Dermis microvascular lymphatic vessel endothelial cell (primary cell): ENCODE measurements around the gene ABRAXAS1. TPM values are rescaled to one million over a fixed set of nuclear protein-coding genes. Genes with fewer than 3 reads are reported as not detected.
A peak's percentile ranks its signal among the peaks of the same experiment; 100 is the strongest.
"Not testable (repeated sequence)": the region's sequence is repeated elsewhere in the genome, so short reads cannot be mapped to it uniquely, and the experiment has no call there.

Experiments
- DNase-seq, 2 donors: peaks; one replicate each; pipeline versions ENCODE4 v3.0.0 to v3.0.0-alpha.2; 2010; ENCODE audit warnings: low read depth in 2 of 2
- total RNA-seq: library from RNA; depleted of rRNA; stranded (reverse); fragments of >200 nt; gene quantifications from 2 replicates; pipeline ENCODE4 v1.2.1, GENCODE V29; 2014

The ABRAXAS1 gene
- total RNA-seq, result 15.5 and 16.6 TPM in 2 replicates

GRCh38 chr4:83484500-83485461 is at the start of gene ABRAXAS1:
Gene ABRAXAS1, minus strand, starts transcription at chr4:83485100. Its CDS starts 28 bp downstream, at chr4:83485072.
- peak; percentile 66 to 94 for DNase-seq

- no peak for DNase-seq
These were observed 42.8 kb upstream of the ABRAXAS1 start for GRCh38 chr4:83527671-83528070.

- DNase-seq, result no peak
These were observed 37.3 kb upstream of the ABRAXAS1 start for GRCh38 chr4:83522239-83522638.

GRCh38 chr4:83516042-83516772 is 31.3 kb upstream of the ABRAXAS1 start:
- DNase-seq, result no peak

GRCh38 chr4:83510442-83510841 is 25.5 kb upstream of the ABRAXAS1 start:
- no peak for DNase-seq

- peak; percentile 40 to 58 for DNase-seq
These were observed 24.3 kb upstream of the ABRAXAS1 start for GRCh38 chr4:83509156-83509585.

- no peak for DNase-seq
These were observed 20.1 kb upstream of the ABRAXAS1 start for GRCh38 chr4:83504996-83505395.

GRCh38 chr4:83504503-83504902 is 19.6 kb upstream of the ABRAXAS1 start:
- no peak for DNase-seq

- DNase-seq, result no peak
These were observed 19.1 kb upstream of the ABRAXAS1 start for GRCh38 chr4:83503974-83504373.

GRCh38 chr4:83501671-83502070 is 16.8 kb upstream of the ABRAXAS1 start:
- DNase-seq, result not testable (repeated sequence)

GRCh38 chr4:83498187-83498586 is 13.3 kb upstream of the ABRAXAS1 start:
- no peak for DNase-seq

GRCh38 chr4:83496085-83496917 is 11.4 kb upstream of the ABRAXAS1 start:
- not testable (repeated sequence) for DNase-seq

GRCh38 chr4:83490876-83491450 is 6.1 kb upstream of the ABRAXAS1 start:
- peak; percentile 5 to 49 for DNase-seq

- no peak for DNase-seq
These were observed 4.9 kb upstream of the ABRAXAS1 start for GRCh38 chr4:83489711-83490326.

- DNase-seq, result no peak
These were observed 1.7 kb upstream of the ABRAXAS1 start for GRCh38 chr4:83486457-83487129.

- DNase-seq, result no peak
These were observed 10.9 kb downstream of the ABRAXAS1 start for GRCh38 chr4:83473966-83474365.

GRCh38 chr4:83473423-83473822 is 11.5 kb downstream of the ABRAXAS1 start:
- no peak for DNase-seq

- DNase-seq, result no peak
These were observed 28.8 kb downstream of the ABRAXAS1 start for GRCh38 chr4:83456184-83456501.

GRCh38 chr4:83455281-83456183 is 29.4 kb downstream of the ABRAXAS1 start, which contains the start of the genes HELQ and MRPS18C:
Gene HELQ, minus strand, starts transcription at chr4:83455823. Its CDS starts 130 bp downstream, at chr4:83455693.
Gene MRPS18C, plus strand, starts transcription at chr4:83456058. Its CDS starts 20 bp downstream, at chr4:83456078.
- peak; percentile 99 for DNase-seq
